RWPE1 (cell line): ENCODE measurements around the gene OAS3.

Source experiments
- CTCF ChIA-PET: fragments of 350-600 bp; sonication (Branson Sonifier 250); formaldehyde crosslinking; extraction: SDS; loops from one replicate; lab custom pipeline; 2021; lab: Yijun Ruan, JAX
- POLR2A ChIA-PET: fragments of 400-600 bp; formaldehyde crosslinking; extraction: SDS; loops from one replicate; lab custom pipeline; 2020; ENCODE audit warnings: antibody characterized with exemption; ENCODE audit not compliant: low non-redundant PET; lab: Yijun Ruan, JAX
- DNase-seq: peaks from one replicate; pipeline ENCODE4 v3.0.0; 2012; ENCODE audit warnings: low spot score
- H3K27ac ChIP-seq: fragments of 450-650 bp; 2 replicates; pipeline ENCODE4 v1.5.1; 2017
- CTCF ChIP-seq: fragments of 450-650 bp; conservative IDR thresholded peaks from 2 replicates; pipeline ENCODE4 v1.5.1; 2017; ENCODE audit warnings: low read depth, mild to moderate bottlenecking

OAS3 gene

GRCh38 chr12:112930350-112930749 lies 7.9 kb upstream of the OAS3 start:
- CTCF ChIA-PET, result interaction anchor here (0.8 kb wide), 1 partner anchor 63 kb away, joined by 3 read pairs; no protein-coding TSS in a partner anchor
- no peak overlapping the region for H3K27ac ChIP-seq
- no peak for TF ChIP-seq CTCF
- DNase-seq, result no peak
- POLR2A ChIA-PET, result interaction anchor here (0.6 kb wide), 1 partner anchor 36 kb away, joined by 3 read pairs; no protein-coding TSS in a partner anchor

- ChIA-PET CTCF (no interaction called here), POLR2A (no interaction called here)
- no peak for DNase-seq
- no peak for TF ChIP-seq CTCF
- no peak overlapping the region for H3K27ac ChIP-seq
These were observed 5.7 kb upstream of the OAS3 start for GRCh38 chr12:112932485-112933128.

- POLR2A ChIA-PET, result no interaction called here
- no peak for TF ChIP-seq CTCF
- CTCF ChIA-PET, result interaction anchor here (1.0 kb wide), 1 partner anchor 19 kb away, joined by 3 read pairs; no protein-coding TSS in a partner anchor
- no peak for DNase-seq
- no peak overlapping the region for H3K27ac ChIP-seq
These were observed 5.2 kb upstream of the OAS3 start for GRCh38 chr12:112933129-112933505.

- H3K27ac ChIP-seq, result peak overlapping the region; percentile 75
- DNase-seq, result no peak
- POLR2A ChIA-PET, result no interaction called here
- no peak for TF ChIP-seq CTCF
- CTCF ChIA-PET, result no interaction called here
These were observed 2.0 kb upstream of the OAS3 start for GRCh38 chr12:112936264-112936663.

GRCh38 chr12:112936927-112937326 lies 1.3 kb upstream of the OAS3 start:
- H3K27ac ChIP-seq, result peak overlapping the region; percentile 93
- TF ChIP-seq CTCF, result no peak
- ChIA-PET CTCF (no interaction called here), POLR2A (no interaction called here)
- DNase-seq, result peak; percentile 86

- peak overlapping the region; percentile 93 for H3K27ac ChIP-seq
- ChIA-PET POLR2A (no interaction called here), CTCF (no interaction called here)
- no peak for DNase-seq
- TF ChIP-seq CTCF, result no peak
These were observed 477 bp downstream of the OAS3 start for GRCh38 chr12:112938751-112939150.
